GM12864 (cell line): ENCODE data around the gene C1QTNF2.

Source experiments
- DNase-seq: peaks from one replicate; pipeline ENCODE4 v3.0.0-alpha.2; 2011; ENCODE audit warnings: low read depth
- H3K4me3 ChIP-seq: 2 replicates; pipeline ENCODE4 v1.5.1; 2011; ENCODE audit warnings: mild to moderate bottlenecking, low read depth, low read length, control low read depth
- CTCF ChIP-seq: IDR thresholded peaks from 2 replicates; pipeline ENCODE4 v1.5.1; 2011; ENCODE audit warnings: low read depth, mild to moderate bottlenecking, moderate library complexity, low read length, control low read depth, inconsistent platforms; ENCODE audit errors: missing control alignments

C1QTNF2 gene

GRCh38 chr5:160363660-160364395 lies 6.6 kb downstream of the C1QTNF2 start:
- no peak for TF ChIP-seq CTCF
- H3K4me3 ChIP-seq: no peak overlapping the region
- DNase-seq: no peak

DNA sequence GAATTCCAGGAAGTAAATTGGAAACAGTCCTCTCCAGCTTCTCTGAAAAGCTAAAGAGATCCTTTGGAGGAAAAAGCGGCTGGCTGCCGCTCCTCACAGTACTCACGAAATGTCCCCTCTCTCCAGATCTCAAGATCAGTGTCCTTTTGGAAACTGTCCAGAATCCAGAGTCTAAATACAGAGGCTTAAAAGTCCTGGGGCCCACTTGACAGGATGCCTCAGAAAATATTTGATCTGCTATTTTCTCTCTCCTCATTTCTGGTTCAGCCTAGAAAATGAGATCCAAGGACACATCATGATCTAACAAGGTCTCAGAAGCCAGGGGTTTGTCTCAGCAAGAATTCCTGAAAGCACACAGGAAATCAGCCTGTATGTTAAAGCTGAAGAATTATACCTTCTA lies 7.2 kb downstream of the C1QTNF2 start:
- no peak overlapping the region for H3K4me3 ChIP-seq
- no peak for TF ChIP-seq CTCF
- DNase-seq: no peak

DNA sequence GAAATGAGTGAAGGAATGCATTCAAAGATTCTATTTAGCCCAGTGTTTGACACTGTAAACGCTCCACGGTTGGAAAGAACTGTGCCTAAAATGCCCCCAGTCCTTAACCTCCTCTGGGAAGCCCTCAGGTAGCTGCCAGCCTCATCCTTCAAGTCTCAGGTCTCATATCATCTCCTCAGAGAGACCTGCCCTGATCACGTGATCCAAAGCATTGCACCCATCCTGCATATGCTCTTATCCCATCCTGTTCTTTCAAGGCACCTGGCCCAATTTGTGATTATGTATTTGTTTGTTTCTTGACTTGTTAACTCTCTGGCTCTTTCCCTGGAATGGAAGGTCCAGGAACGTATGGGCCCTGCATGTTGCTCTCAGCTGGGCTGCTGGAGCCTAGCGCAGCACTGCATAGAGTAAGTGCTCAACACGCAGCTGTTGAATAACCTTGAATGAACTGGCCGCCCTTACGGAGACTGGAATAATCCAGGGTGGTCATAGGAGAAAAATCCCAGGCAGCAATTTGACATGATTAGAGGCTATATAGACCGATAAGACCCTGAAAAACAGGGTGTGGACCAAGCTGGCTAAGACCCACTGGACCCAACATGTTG lies 8.7 kb downstream of the C1QTNF2 start:
- no peak overlapping the region for H3K4me3 ChIP-seq

DNA sequence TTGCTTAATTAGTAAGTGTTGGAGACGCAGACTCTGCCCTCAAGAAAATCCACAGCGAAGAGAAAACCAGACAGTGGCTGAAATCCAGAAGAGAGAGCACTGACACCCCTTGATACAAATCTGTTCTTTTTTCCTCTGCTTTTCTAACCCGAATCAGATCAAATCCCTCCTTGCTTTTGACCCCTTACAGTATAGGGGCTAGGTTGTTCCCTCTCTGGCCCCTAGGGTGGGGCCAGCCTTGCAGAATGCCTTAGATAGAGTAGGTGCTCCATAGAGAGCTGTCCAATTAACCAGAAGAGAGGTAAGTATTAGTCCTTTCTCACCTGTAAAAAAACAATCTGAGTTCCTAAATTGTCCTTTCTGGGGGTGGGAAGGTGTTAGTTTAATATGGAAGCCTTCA lies 10.1 kb downstream of the C1QTNF2 start:
- no peak for DNase-seq
- peak; percentile 2 for TF ChIP-seq CTCF
- H3K4me3 ChIP-seq: no peak overlapping the region

More for the DNA sequence above, 8.7 kb downstream of the C1QTNF2 start:
- TF ChIP-seq CTCF: no peak
- DNase-seq: no peak

GRCh38 chr5:160359816-160360215 lies 10.6 kb downstream of the C1QTNF2 start:
- no peak overlapping the region for H3K4me3 ChIP-seq
- no peak for TF ChIP-seq CTCF
- DNase-seq: no peak

GRCh38 chr5:160359242-160359641 lies 11.2 kb downstream of the C1QTNF2 start:
- no peak for DNase-seq
- no peak for TF ChIP-seq CTCF
- H3K4me3 ChIP-seq: no peak overlapping the region
